Measurements from ENCODE around the gene EEF2. TPM values are rescaled to one million over a fixed set of nuclear protein-coding genes. Genes with fewer than 3 reads are reported as not detected.

Gene EEF2
- total RNA-seq, 2 donors from 2014 or later: 1,913 to 2,886 TPM

GRCh38 chr19:3995607-3996006 lies 10.3 kb upstream of the EEF2 start:
- Histone ChIP-seq H3K27ac (ENCODE audit: low read depth, low read length) (no peak overlapping the region), H3K4me1 (ENCODE audit: control insufficient read depth, insufficient read depth, low read length) (no peaks in the 10 kb centered on the region), H3K27me3 (ENCODE audit: control insufficient read depth, insufficient read depth, low read length, poor library complexity, severe bottlenecking) (no peaks in the 10 kb centered on the region), H3K36me3 (ENCODE audit: control insufficient read depth, insufficient read depth, low read length) (no peaks in the 10 kb centered on the region), H3K9ac (ENCODE audit: extremely low read depth, low read length, poor library complexity, severe bottlenecking) (no peak overlapping the region), H3K4me3 (ENCODE audit: low read length) (no peak overlapping the region), H3K9me3 (ENCODE audit: control insufficient read depth, low read length) (no peaks in the 10 kb centered on the region)
- no peaks in the 10 kb centered on the region for H3K27me3 Mint-ChIP-seq (ENCODE audit: insufficient read depth)
- WGBS, 2 experiments (ENCODE audit: insufficient coverage in 1 of 2, insufficient read length in 1 of 2): 87 to 92% methylated on average over 3 to 6 of the region's 6 CpGs
- peaks cover 1% of the 10 kb centered on the region for H3K4me1 Mint-ChIP-seq
- TF ChIP-seq CTCF (conservative IDR thresholded peaks at IDR 0.05): no peak
- DNase-seq: no peak
- H3K9me3 Mint-ChIP-seq: peaks cover 6% of the 10 kb centered on the region
- H3K4me3 Mint-ChIP-seq: no peak overlapping the region
- H3K27ac Mint-ChIP-seq: no peak overlapping the region
- H3K36me3 Mint-ChIP-seq (ENCODE audit: low read depth): no peaks in the 10 kb centered on the region

- no peak for DNase-seq
- Mint-ChIP-seq H3K9me3 (no peaks in the 10 kb centered on the region), H3K4me1 (peaks cover 5% of the 10 kb centered on the region), H3K27me3 (ENCODE audit: insufficient read depth) (no peaks in the 10 kb centered on the region), H3K4me3 (no peak overlapping the region), H3K36me3 (ENCODE audit: low read depth) (no peaks in the 10 kb centered on the region), H3K27ac (no peak overlapping the region)
- 90 to 95% methylated on average over 3 of the region's 3 CpGs for WGBS, 2 experiments (ENCODE audit: insufficient coverage in 1 of 2, insufficient read length in 1 of 2)
- Histone ChIP-seq H3K36me3 (ENCODE audit: control insufficient read depth, insufficient read depth, low read length) (no peaks in the 10 kb centered on the region), H3K9me3 (ENCODE audit: control insufficient read depth, low read length) (no peaks in the 10 kb centered on the region), H3K27me3 (ENCODE audit: control insufficient read depth, insufficient read depth, low read length, poor library complexity, severe bottlenecking) (no peaks in the 10 kb centered on the region), H3K4me1 (ENCODE audit: control insufficient read depth, insufficient read depth, low read length) (no peaks in the 10 kb centered on the region), H3K4me3 (ENCODE audit: low read length) (no peak overlapping the region), H3K27ac (ENCODE audit: low read depth, low read length) (no peak overlapping the region), H3K9ac (ENCODE audit: extremely low read depth, low read length, poor library complexity, severe bottlenecking) (no peak overlapping the region)
- no peak for TF ChIP-seq CTCF (conservative IDR thresholded peaks at IDR 0.05)
Measured at GRCh38 chr19:3990815-3991117, 5.5 kb upstream of the EEF2 start.

- no peaks in the 10 kb centered on the region for H3K27me3 Mint-ChIP-seq (ENCODE audit: insufficient read depth)
- H3K4me3 Mint-ChIP-seq: peak overlapping the region; percentile 99
- H3K4me1 Mint-ChIP-seq: peaks cover 21% of the 10 kb centered on the region
- no peaks in the 10 kb centered on the region for H3K4me1 ChIP-seq (ENCODE audit: control insufficient read depth, insufficient read depth, low read length)
- WGBS, 2 experiments (ENCODE audit: insufficient coverage in 1 of 2, insufficient read length in 1 of 2): 21 to 31% methylated on average over 13 to 30 of the region's 30 CpGs
- no peak overlapping the region for H3K9ac ChIP-seq (ENCODE audit: extremely low read depth, low read length, poor library complexity, severe bottlenecking)
- DNase-seq: peak; percentile 92
- peak overlapping the region; percentile 93 for H3K4me3 ChIP-seq (ENCODE audit: low read length)
- H3K9me3 ChIP-seq (ENCODE audit: control insufficient read depth, low read length): no peaks in the 10 kb centered on the region
- H3K36me3 Mint-ChIP-seq (ENCODE audit: low read depth): peaks cover 24% of the 10 kb centered on the region
- H3K9me3 Mint-ChIP-seq: no peaks in the 10 kb centered on the region
- peak; percentile 86 for TF ChIP-seq CTCF (conservative IDR thresholded peaks at IDR 0.05)
- peak overlapping the region; percentile 64 for H3K27ac Mint-ChIP-seq
- peaks cover 20% of the 10 kb centered on the region for H3K36me3 ChIP-seq (ENCODE audit: control insufficient read depth, insufficient read depth, low read length)
- H3K27me3 ChIP-seq (ENCODE audit: control insufficient read depth, insufficient read depth, low read length, poor library complexity, severe bottlenecking): no peaks in the 10 kb centered on the region
- H3K27ac ChIP-seq (ENCODE audit: low read depth, low read length): no peak overlapping the region
Measured at GRCh38 chr19:3987619-3988371, 2.5 kb upstream of the EEF2 start.

Data from endodermal cell (in vitro differentiated cells).